HepG2 (cell line): Measurements from ENCODE around the gene PRDX5. TPM values are rescaled to one million over a fixed set of nuclear protein-coding genes. Genes with fewer than 3 reads are reported as not detected.
A peak's percentile ranks its signal among the peaks of the same experiment; 100 is the strongest.

Source experiments
- ARNT ChIP-seq: fragments of 450-650 bp; IDR thresholded peaks from 2 replicates; pipeline ENCODE4 v1.6.1; 2017
- DNMT1 ChIP-seq: sonication (generic); formaldehyde crosslinking; IDR thresholded peaks from 2 replicates; pipeline ENCODE4 v1.5.1; 2020; ENCODE audit warnings: mild to moderate bottlenecking, missing genetic modification reagents
- EP300 ChIP-seq, 3 experiments: sonication (generic) in 1 of 3; formaldehyde crosslinking in 1 of 3; IDR thresholded peaks; 2 replicates each; pipeline versions ENCODE4 v1.5.1 to v1.6.1; 2011 to 2020; ENCODE audit warnings: low read depth in 2 of 3, low read length in 2 of 3, borderline replicate concordance in 1 of 3, improper control_type of control experiment in 1 of 3, mild to moderate bottlenecking in 1 of 3, missing genetic modification reagents in 1 of 3, moderate library complexity in 1 of 3
- GATAD1 ChIP-seq: IDR thresholded peaks from 2 replicates; pipeline ENCODE4 v1.6.1; 2016; ENCODE audit warnings: missing genetic modification reagents, missing compliant biosample characterization
- NONO ChIP-seq, 2 experiments: fragments of 450-650 bp in 1 of 2; sonication (generic) in 1 of 2; formaldehyde crosslinking in 1 of 2; IDR thresholded peaks in 1 of 2; conservative IDR thresholded peaks in 1 of 2; 2 replicates each; pipeline versions ENCODE4 v1.6.1 to v1.8.0; 2017 to 2022; ENCODE audit warnings: mild to moderate bottlenecking in 1 of 2, missing genetic modification reagents in 1 of 2, moderate library complexity in 1 of 2
- POLR2AphosphoS2 ChIP-seq: IDR thresholded peaks from 2 replicates; pipeline ENCODE4 v1.6.1; 2011; ENCODE audit warnings: low read depth, low read length, improper control_type of control experiment
- RFXANK ChIP-seq: IDR thresholded peaks from 2 replicates; pipeline ENCODE4 v1.6.1; 2016
- SOX6 ChIP-seq, 2 experiments: fragments of 450-650 bp in 1 of 2; sonication (generic) in 1 of 2; formaldehyde crosslinking in 1 of 2; IDR thresholded peaks; 2 replicates each; pipeline versions ENCODE4 v1.4.0 to v1.6.1; 2017 to 2020; ENCODE audit warnings: antibody characterized with exemption in 1 of 2, mild to moderate bottlenecking in 1 of 2, missing genetic modification reagents in 1 of 2
- ZNF232 ChIP-seq: sonication (generic); formaldehyde crosslinking; IDR thresholded peaks from 2 replicates; pipeline ENCODE4 v1.4.0; 2020; ENCODE audit warnings: missing genetic modification reagents, borderline replicate concordance
- polyA plus RNA-seq, 8 experiments: library from polyadenylated mRNA; depleted of rRNA in 3 of 8; stranded (reverse) in 7 of 8; unstranded in 1 of 8; fragments of >200 nt; fragmentation: Illumina TruSeq in 4 of 8; extraction: Trizol in 4 of 8; gene quantifications; 2 replicates each; pipeline versions ENCODE4 v1.2.1 to v1.2.3, GENCODE V29; 2011 to 2016; ENCODE audit warnings: low read depth in 4 of 8, missing spikeins in 1 of 8, mixed read lengths in 1 of 8; ENCODE audit not compliant: insufficient read depth in 1 of 8
- total RNA-seq, 5 experiments: library from RNA; depleted of rRNA; stranded (reverse); fragments of >200 nt; fragmentation: Illumina TruSeq; extraction: Trizol; gene quantifications; 2 replicates each; pipeline ENCODE4 v1.2.3, GENCODE V29; 2016; ENCODE audit warnings: low read depth in 1 of 5
- TF ChIP-seq, protein P1 (sequence below): sonication (generic); formaldehyde crosslinking; IDR thresholded peaks from 2 replicates; pipeline ENCODE4 v1.9.0; 2021; ENCODE audit warnings: missing genetic modification reagents, borderline replicate concordance
- TF ChIP-seq, protein P2 (sequence below): sonication (generic); formaldehyde crosslinking; conservative IDR thresholded peaks from 2 replicates; pipeline ENCODE4 v1.4.0; 2020; ENCODE audit warnings: missing genetic modification reagents
- TF ChIP-seq, protein P3 (sequence below): sonication (generic); formaldehyde crosslinking; IDR thresholded peaks from 2 replicates; pipeline ENCODE4 v1.4.0; 2020; ENCODE audit warnings: mild to moderate bottlenecking, missing genetic modification reagents
- TF ChIP-seq, protein P4 (sequence below): sonication (generic); formaldehyde crosslinking; IDR thresholded peaks from 2 replicates; pipeline ENCODE4 v1.4.0; 2020; ENCODE audit warnings: mild to moderate bottlenecking, low read depth, missing genetic modification reagents
- TF ChIP-seq, protein P5 (sequence below): sonication (generic); formaldehyde crosslinking; IDR thresholded peaks from 2 replicates; pipeline ENCODE4 v1.4.0; 2020; ENCODE audit warnings: missing genetic modification reagents
- TF ChIP-seq, protein P6 (sequence below): sonication (generic); formaldehyde crosslinking; conservative IDR thresholded peaks from 2 replicates; pipeline ENCODE4 v1.8.0; 2022; ENCODE audit warnings: mild to moderate bottlenecking, moderate library complexity, missing genetic modification reagents

The PRDX5 gene
- total and polyA plus RNA-seq, 2 of the 13 experiments (the other 11 are each of a cell fraction or from before 2014, with no cell fraction given), result 215 to 311 TPM

DNA sequence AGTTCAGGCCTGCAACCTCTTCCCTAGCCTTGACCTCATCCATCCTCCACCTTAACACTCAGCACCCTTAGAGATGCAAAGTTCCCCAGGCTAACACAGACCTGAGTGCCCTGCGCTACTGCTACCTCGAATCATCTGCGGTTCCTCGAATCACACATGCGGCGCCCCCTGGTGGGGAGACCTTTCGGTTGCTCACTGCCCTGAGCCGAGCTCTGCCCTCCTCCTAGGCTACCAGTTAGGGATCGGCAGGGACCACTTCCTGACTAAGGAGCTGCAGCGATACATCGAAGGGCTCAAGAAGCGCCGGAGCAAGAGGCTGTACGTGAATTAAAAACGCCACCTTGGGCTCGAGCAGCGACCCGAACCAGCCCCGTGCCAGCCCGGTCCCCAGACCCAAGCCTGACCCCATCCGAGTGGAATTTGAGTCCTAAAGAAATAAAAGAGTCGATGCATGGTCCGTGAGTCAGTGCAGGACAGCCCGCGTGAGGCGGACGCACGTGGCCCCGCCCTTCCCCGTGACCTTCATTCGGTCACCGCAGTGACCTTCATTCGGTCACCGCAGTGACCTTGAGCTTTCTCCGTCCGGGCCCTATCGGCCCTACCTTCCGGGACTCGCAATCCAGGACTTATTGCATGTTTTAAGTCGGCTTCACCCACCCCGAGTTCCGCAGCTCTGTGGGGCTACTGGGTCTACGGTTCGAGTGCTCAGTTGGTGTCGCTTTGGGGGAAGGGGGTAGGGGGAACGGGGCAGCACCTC, 13.4 kb upstream of the PRDX5 start (continued):
- TF ChIP-seq, protein P1, sequence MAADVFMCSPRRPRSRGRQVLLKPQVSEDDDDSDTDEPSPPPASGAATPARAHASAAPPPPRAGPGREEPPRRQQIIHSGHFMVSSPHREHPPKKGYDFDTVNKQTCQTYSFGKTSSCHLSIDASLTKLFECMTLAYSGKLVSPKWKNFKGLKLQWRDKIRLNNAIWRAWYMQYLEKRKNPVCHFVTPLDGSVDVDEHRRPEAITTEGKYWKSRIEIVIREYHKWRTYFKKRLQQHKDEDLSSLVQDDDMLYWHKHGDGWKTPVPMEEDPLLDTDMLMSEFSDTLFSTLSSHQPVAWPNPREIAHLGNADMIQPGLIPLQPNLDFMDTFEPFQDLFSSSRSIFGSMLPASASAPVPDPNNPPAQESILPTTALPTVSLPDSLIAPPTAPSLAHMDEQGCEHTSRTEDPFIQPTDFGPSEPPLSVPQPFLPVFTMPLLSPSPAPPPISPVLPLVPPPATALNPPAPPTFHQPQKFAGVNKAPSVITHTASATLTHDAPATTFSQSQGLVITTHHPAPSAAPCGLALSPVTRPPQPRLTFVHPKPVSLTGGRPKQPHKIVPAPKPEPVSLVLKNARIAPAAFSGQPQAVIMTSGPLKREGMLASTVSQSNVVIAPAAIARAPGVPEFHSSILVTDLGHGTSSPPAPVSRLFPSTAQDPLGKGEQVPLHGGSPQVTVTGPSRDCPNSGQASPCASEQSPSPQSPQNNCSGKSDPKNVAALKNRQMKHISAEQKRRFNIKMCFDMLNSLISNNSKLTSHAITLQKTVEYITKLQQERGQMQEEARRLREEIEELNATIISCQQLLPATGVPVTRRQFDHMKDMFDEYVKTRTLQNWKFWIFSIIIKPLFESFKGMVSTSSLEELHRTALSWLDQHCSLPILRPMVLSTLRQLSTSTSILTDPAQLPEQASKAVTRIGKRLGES (CRISPR knock-in tag), result 0 out of 2 replicates have a peak, but pooled peaks have one; percentile 26
- no peak for TF ChIP-seq DNMT1 (CRISPR knock-in tag)
- TF ChIP-seq, protein P2, sequence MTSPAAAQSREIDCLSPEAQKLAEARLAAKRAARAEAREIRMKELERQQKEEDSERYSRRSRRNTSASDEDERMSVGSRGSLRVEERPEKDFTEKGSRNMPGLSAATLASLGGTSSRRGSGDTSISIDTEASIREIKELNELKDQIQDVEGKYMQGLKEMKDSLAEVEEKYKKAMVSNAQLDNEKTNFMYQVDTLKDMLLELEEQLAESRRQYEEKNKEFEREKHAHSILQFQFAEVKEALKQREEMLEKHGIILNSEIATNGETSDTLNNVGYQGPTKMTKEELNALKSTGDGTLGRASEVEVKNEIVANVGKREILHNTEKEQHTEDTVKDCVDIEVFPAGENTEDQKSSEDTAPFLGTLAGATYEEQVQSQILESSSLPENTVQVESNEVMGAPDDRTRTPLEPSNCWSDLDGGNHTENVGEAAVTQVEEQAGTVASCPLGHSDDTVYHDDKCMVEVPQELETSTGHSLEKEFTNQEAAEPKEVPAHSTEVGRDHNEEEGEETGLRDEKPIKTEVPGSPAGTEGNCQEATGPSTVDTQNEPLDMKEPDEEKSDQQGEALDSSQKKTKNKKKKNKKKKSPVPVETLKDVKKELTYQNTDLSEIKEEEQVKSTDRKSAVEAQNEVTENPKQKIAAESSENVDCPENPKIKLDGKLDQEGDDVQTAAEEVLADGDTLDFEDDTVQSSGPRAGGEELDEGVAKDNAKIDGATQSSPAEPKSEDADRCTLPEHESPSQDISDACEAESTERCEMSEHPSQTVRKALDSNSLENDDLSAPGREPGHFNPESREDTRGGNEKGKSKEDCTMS (CRISPR knock-in tag), result no peak
- TF ChIP-seq NONO (IDR thresholded peaks at IDR 0.05), result no peak
- peak; percentile 61; the same call in 1 of the 2 replicates for TF ChIP-seq NONO (CRISPR knock-in tag; conservative IDR thresholded peaks at IDR 0.05)
- TF ChIP-seq ZNF232, result peak; percentile 77; the same call in 1 of the 2 replicates
- TF ChIP-seq, protein P3, sequence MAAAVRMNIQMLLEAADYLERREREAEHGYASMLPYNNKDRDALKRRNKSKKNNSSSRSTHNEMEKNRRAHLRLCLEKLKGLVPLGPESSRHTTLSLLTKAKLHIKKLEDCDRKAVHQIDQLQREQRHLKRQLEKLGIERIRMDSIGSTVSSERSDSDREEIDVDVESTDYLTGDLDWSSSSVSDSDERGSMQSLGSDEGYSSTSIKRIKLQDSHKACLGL (CRISPR knock-in tag), result no peak
- no peak for TF ChIP-seq RFXANK (CRISPR knock-in tag)
- TF ChIP-seq, protein P4, sequence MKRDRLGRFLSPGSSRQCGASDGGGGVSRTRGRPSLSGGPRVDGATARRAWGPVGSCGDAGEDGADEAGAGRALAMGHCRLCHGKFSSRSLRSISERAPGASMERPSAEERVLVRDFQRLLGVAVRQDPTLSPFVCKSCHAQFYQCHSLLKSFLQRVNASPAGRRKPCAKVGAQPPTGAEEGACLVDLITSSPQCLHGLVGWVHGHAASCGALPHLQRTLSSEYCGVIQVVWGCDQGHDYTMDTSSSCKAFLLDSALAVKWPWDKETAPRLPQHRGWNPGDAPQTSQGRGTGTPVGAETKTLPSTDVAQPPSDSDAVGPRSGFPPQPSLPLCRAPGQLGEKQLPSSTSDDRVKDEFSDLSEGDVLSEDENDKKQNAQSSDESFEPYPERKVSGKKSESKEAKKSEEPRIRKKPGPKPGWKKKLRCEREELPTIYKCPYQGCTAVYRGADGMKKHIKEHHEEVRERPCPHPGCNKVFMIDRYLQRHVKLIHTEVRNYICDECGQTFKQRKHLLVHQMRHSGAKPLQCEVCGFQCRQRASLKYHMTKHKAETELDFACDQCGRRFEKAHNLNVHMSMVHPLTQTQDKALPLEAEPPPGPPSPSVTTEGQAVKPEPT (CRISPR knock-in tag), result 0 out of 2 replicates have a peak, but pooled peaks have one; percentile 50
- TF ChIP-seq ARNT, result no peak
- no peak for TF ChIP-seq POLR2AphosphoS2
- TF ChIP-seq SOX6 (IDR thresholded peaks at IDR 0.05), result no peak
- peak; percentile 42 for TF ChIP-seq SOX6 (CRISPR knock-in tag; IDR thresholded peaks at IDR 0.05)
- TF ChIP-seq, protein P5, sequence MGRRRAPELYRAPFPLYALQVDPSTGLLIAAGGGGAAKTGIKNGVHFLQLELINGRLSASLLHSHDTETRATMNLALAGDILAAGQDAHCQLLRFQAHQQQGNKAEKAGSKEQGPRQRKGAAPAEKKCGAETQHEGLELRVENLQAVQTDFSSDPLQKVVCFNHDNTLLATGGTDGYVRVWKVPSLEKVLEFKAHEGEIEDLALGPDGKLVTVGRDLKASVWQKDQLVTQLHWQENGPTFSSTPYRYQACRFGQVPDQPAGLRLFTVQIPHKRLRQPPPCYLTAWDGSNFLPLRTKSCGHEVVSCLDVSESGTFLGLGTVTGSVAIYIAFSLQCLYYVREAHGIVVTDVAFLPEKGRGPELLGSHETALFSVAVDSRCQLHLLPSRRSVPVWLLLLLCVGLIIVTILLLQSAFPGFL, result 0 out of 2 replicates have a peak, but pooled peaks have one; percentile 59
- TF ChIP-seq, protein P6, sequence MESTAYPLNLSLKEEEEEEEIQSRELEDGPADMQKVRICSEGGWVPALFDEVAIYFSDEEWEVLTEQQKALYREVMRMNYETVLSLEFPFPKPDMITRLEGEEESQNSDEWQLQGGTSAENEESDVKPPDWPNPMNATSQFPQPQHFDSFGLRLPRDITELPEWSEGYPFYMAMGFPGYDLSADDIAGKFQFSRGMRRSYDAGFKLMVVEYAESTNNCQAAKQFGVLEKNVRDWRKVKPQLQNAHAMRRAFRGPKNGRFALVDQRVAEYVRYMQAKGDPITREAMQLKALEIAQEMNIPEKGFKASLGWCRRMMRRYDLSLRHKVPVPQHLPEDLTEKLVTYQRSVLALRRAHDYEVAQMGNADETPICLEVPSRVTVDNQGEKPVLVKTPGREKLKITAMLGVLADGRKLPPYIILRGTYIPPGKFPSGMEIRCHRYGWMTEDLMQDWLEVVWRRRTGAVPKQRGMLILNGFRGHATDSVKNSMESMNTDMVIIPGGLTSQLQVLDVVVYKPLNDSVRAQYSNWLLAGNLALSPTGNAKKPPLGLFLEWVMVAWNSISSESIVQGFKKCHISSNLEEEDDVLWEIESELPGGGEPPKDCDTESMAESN (CRISPR knock-in tag), result 0 out of 2 replicates have a peak, but pooled peaks have one; percentile 30
- no peak for TF ChIP-seq EP300 (IDR thresholded peaks at IDR 0.05; ENCODE audit: low read depth in 2 of 2, low read length in 2 of 2)
- no peak; the same call in 1 of the 2 replicates for TF ChIP-seq EP300 (CRISPR knock-in tag; IDR thresholded peaks at IDR 0.05; ENCODE audit: borderline replicate concordance)
- TF ChIP-seq GATAD1 (CRISPR knock-in tag), result 0 out of 2 replicates have a peak, but pooled peaks have one; percentile 43
